GM21423 (cell line): ENCODE results near the gene TRPC4.

Experiments used
- ATAC-seq: cut with Tn5 transposase; IDR thresholded peaks from one replicate; pipeline ENCODE4 v1.9.1; 2021; ENCODE audit warnings: mild to moderate bottlenecking, moderate library complexity; ENCODE audit not compliant: unreplicated experiment

The TRPC4 gene

GRCh38 chr13:37665420-37665819 lies 204.2 kb downstream of the TRPC4 start:
- ATAC-seq: no peak

- no peak for ATAC-seq
Measured at GRCh38 chr13:37663724-37664123, 205.8 kb downstream of the TRPC4 start.

- ATAC-seq: no peak
Measured at GRCh38 chr13:37662624-37663023, 206.9 kb downstream of the TRPC4 start.

GRCh38 chr13:37657956-37658355 lies 211.6 kb downstream of the TRPC4 start:
- no peak for ATAC-seq

GRCh38 chr13:37657134-37657533 lies 212.4 kb downstream of the TRPC4 start:
- no peak for ATAC-seq

- ATAC-seq: no peak
Measured at GRCh38 chr13:37656247-37656940, 213.2 kb downstream of the TRPC4 start.

- ATAC-seq: no peak
Measured at GRCh38 chr13:37652596-37652995, 217.0 kb downstream of the TRPC4 start.

GRCh38 chr13:37651891-37652290 lies 217.7 kb downstream of the TRPC4 start:
- no peak for ATAC-seq

GRCh38 chr13:37648609-37649008 lies 221.0 kb downstream of the TRPC4 start:
- no peak for ATAC-seq

GRCh38 chr13:37647031-37647650 lies 222.4 kb downstream of the TRPC4 start:
- ATAC-seq: no peak

- ATAC-seq: no peak
Measured at GRCh38 chr13:37646531-37646930, 223.0 kb downstream of the TRPC4 start.

- no peak for ATAC-seq
Measured at GRCh38 chr13:37645181-37645740, 224.3 kb downstream of the TRPC4 start.

- no peak for ATAC-seq
Measured at GRCh38 chr13:37641391-37641790, 228.2 kb downstream of the TRPC4 start.

- ATAC-seq: no peak
Measured at GRCh38 chr13:37640499-37640898, 229.1 kb downstream of the TRPC4 start.

- no peak for ATAC-seq
Measured at GRCh38 chr13:37636701-37637100, 232.9 kb downstream of the TRPC4 start.

GRCh38 chr13:37632294-37632693 lies 237.3 kb downstream of the TRPC4 start:
- ATAC-seq: no peak

- no peak for ATAC-seq
Measured at GRCh38 chr13:37627428-37627827, 242.1 kb downstream of the TRPC4 start.

- no peak for ATAC-seq
Measured at GRCh38 chr13:37621811-37622361, 247.7 kb downstream of the TRPC4 start.

GRCh38 chr13:37618554-37618953 lies 251.0 kb downstream of the TRPC4 start:
- ATAC-seq: no peak

- no peak for ATAC-seq
Measured at GRCh38 chr13:37617173-37617572, 252.4 kb downstream of the TRPC4 start.

- ATAC-seq: no peak
Measured at GRCh38 chr13:37616131-37616530, 253.4 kb downstream of the TRPC4 start.

- ATAC-seq: no peak
Measured at GRCh38 chr13:37615276-37615675, 254.3 kb downstream of the TRPC4 start.
